ENCODE data around the gene ARL15.

DNA sequence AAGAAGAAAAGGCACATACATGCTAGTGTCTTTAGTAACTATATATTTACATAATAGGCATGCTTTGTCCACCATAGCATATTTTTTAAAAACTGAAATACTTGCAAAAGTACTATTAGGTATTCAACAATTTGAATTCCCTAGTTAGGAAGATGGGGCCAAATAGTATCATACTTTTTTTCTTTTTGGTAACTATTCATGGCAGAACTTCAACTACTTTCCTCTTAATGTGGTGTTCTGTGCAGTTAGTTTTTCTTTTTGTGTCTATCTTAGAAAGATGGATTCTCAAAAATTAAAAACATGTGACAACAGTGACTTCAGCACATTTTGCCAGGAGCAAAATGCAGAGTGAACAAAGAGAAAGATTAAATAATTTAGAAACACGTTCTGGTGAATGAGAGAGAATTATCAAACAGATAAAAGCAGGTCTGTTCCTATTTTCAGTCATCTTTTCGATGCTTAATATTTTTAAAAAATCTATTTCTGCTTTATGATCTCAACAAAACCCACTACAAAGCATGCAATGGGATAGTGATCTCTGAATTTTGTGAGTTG, 341.1 kb downstream of the ARL15 start:
- TF ChIP-seq, protein P1, sequence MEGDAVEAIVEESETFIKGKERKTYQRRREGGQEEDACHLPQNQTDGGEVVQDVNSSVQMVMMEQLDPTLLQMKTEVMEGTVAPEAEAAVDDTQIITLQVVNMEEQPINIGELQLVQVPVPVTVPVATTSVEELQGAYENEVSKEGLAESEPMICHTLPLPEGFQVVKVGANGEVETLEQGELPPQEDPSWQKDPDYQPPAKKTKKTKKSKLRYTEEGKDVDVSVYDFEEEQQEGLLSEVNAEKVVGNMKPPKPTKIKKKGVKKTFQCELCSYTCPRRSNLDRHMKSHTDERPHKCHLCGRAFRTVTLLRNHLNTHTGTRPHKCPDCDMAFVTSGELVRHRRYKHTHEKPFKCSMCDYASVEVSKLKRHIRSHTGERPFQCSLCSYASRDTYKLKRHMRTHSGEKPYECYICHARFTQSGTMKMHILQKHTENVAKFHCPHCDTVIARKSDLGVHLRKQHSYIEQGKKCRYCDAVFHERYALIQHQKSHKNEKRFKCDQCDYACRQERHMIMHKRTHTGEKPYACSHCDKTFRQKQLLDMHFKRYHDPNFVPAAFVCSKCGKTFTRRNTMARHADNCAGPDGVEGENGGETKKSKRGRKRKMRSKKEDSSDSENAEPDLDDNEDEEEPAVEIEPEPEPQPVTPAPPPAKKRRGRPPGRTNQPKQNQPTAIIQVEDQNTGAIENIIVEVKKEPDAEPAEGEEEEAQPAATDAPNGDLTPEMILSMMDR (IDR thresholded peaks at IDR 0.05) = no peak
- TF ChIP-seq POLR2AphosphoS5 (IDR thresholded peaks at IDR 0.05) = no peak
